A549 (cell line): ENCODE measurements around the gene CHTOP.

Source experiments
- CHD2 ChIP-seq: fragments of 150-350 bp; IDR thresholded peaks from 2 replicates; pipeline ENCODE4 v1.6.1; 2014; ENCODE audit warnings: low read length; ENCODE audit not compliant: partially characterized antibody
- CHD4 ChIP-seq: fragments of 200-600 bp; sonication (generic); IDR thresholded peaks from 2 replicates; pipeline ENCODE4 v1.6.1; 2016; ENCODE audit warnings: antibody characterized with exemption, mild to moderate bottlenecking, borderline replicate concordance
- EHMT2 ChIP-seq: fragments of 200-600 bp; sonication (generic); IDR thresholded peaks from 2 replicates; pipeline ENCODE4 v1.6.1; 2016; ENCODE audit warnings: antibody characterized with exemption, low read depth, mild to moderate bottlenecking, moderate library complexity
- KDM5A ChIP-seq: fragments of 200-600 bp; sonication (generic); IDR thresholded peaks from 2 replicates; pipeline ENCODE4 v1.6.1; 2016; ENCODE audit warnings: antibody characterized with exemption, mild to moderate bottlenecking
- NR3C1 ChIP-seq: fragments of >200 bp; sonication (Bioruptor Twin); formaldehyde crosslinking; IDR thresholded peaks from 3 replicates; pipeline ENCODE4 v1.6.1; 2017
- POLR2A ChIP-seq: IDR thresholded peaks from 2 replicates; pipeline ENCODE4 v1.6.1; 2012; ENCODE audit warnings: mild to moderate bottlenecking, low read length
- RCOR1 ChIP-seq: fragments of 150-350 bp; IDR thresholded peaks from 2 replicates; pipeline ENCODE4 v1.6.1; 2014; ENCODE audit warnings: antibody characterized with exemption, low read length, low read depth
- TF ChIP-seq, protein P1 (sequence below): fragments of >200 bp; sonication (Bioruptor Twin); formaldehyde crosslinking; IDR thresholded peaks from 3 replicates; pipeline ENCODE4 v1.5.1; 2016

DNA sequence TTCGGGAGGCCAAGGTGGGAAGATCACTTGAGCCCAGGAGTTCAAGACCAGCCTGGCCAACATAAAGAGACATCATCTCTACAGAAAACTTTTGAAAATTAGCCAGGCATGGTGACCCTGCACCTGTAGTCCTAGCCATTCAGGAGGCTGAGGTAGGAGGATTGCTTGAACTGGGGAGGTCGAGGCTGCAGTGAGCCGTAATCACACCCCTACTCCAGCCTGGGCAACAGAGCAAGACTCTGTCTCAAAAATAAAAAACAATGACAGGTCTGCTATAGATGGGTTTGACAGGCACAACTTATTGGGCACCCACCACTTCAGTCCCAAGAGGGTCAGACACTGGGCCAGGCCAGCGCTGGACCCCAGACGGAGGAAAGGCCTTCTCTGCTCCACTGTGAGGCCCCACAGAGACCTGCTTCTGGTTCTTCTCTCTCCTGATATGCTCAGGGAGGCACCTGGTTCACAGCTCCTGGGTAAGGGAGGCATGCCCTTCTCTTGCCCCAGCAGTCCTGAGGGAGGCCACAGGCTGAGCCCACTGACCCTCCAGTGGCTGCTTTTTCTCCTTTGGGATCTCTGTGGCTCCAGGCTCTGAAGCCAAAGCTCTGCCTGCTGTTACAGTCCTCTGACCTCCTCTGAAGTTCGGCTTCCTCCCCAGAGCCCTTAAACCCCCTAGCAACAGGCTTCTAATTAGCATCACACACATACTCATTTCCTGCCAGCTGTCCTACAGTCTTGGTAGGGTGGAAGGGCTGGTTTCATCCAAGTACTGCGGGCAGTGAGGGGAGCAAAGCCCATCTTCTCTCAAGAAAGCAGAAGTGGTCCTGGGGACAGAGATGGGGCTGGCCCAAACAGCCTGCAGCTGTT is 35.3 kb upstream of the CHTOP start:
- TF ChIP-seq, protein P1, sequence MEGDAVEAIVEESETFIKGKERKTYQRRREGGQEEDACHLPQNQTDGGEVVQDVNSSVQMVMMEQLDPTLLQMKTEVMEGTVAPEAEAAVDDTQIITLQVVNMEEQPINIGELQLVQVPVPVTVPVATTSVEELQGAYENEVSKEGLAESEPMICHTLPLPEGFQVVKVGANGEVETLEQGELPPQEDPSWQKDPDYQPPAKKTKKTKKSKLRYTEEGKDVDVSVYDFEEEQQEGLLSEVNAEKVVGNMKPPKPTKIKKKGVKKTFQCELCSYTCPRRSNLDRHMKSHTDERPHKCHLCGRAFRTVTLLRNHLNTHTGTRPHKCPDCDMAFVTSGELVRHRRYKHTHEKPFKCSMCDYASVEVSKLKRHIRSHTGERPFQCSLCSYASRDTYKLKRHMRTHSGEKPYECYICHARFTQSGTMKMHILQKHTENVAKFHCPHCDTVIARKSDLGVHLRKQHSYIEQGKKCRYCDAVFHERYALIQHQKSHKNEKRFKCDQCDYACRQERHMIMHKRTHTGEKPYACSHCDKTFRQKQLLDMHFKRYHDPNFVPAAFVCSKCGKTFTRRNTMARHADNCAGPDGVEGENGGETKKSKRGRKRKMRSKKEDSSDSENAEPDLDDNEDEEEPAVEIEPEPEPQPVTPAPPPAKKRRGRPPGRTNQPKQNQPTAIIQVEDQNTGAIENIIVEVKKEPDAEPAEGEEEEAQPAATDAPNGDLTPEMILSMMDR: no peak
- TF ChIP-seq RCOR1 (no peak), POLR2A (no peak), CHD4 (no peak), EHMT2 (no peak), CHD2 (no peak), NR3C1 (no peak), KDM5A (no peak)
